Measurements from ENCODE around the gene IGF2R.
A peak's percentile ranks its signal among the peaks of the same experiment; 100 is the strongest.
"Not testable (repeated sequence)": the region's sequence is repeated elsewhere in the genome, so short reads cannot be mapped to it uniquely, and the experiment has no call there.

Gene IGF2R

DNA sequence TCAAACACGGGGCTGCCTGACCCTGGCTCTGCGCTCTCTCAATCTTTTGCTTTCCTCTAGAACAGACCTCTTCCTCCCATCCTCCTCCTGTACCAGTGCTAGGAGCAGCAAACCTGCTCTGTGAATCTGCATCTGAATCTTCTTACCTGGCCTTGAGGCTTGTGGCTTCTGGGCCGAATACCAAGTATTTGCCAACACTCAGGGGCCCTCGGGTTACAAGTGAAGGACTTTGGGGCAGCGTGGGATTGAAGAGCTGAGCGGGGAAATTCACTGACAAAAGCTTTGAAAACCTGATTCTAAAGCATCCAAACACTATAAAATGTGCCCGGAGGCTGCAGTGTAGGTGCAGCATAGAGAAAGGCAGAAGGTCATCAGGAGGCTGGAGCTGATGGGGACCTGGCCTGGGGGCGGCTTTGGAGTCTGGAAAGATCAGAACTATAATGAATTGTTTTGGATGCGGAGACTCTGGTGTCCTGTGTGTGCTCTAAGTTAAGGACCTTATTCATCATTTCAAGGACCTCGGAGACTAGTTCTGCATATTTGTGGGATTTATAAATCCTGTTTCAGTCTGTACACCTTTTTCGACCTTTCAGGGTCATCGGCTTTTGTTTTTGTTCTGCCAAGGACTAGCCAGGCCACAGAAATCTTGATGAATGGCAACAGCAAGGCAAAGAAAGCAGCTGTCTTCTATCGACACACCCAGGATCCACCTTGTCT is 16.4 kb upstream of the IGF2R start:
- no peak for DNase-seq

DNA sequence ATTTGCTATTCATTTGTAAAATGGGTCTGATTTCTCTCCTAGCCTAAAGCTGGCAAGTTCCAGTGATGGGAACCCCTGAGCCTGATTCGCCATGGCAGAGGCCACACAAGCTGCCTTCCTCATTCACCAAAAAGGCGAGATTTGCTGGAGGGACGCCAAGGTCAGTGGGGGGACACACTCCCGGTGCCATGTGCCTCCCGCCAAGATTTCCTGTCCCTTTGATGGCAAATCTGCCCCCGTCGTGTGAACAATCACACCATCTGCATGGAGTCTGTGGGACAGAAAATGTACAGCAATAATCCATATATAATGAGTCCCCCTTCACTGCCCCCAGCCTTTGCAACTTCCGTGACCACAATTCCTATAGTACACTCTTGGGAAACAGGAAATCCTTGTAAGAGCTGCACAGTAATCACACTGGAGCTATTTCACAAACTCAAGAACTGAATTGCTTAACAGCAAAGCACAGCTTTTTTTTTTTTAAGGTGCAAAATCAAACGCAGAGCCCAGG is 15.7 kb upstream of the IGF2R start:
- no peak for DNase-seq

DNA sequence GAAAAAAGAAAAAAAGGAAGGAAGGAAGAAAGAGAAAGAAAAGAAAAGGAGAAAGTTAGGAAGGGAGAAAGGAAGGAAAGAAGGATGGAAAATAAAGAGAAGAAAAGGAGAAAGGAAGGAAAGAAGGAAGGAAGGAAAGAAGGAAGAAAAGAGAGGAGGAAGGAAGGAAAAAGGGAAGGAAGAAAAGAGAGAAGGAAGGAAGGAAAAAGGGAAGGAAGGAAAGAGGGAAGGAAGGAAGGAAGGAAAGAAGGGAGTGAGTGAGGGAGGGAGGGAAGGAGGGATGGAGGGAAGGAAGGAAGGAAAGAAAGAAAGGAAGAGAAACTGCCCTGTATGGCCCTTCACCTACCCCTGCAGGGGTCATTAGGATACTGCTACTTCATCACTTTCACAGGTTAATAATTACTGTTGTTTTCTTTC is 12.9 kb upstream of the IGF2R start:
- no peak for DNase-seq

DNA sequence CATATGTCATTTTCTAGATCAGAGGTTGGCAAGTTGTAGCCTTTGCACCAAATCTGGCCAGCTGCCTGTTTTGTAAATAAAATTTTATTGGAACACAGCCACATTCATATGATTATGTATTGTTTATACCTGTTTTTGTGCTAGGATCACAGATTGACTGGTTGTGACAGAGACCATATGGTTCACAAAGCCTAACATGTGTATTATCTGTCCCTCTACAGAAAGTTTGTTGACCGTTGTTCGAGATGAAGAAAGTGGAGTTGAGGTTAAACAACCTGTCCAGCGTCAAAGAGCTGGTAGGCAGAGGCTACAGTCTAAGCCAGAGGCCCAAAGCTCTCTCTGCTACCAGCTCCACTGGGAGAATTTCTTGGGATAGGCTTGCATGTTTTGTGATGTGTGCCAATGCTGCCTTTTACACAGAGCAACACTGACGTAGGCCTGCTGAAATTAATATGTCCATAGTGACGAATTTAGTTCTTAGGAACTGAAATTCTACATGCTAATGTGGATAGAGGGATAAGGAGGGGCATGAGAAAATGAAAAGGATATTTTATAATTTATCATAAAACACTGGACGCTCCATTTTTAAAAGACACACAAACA is 11.7 kb upstream of the IGF2R start:
- DNase-seq, result no peak

DNA sequence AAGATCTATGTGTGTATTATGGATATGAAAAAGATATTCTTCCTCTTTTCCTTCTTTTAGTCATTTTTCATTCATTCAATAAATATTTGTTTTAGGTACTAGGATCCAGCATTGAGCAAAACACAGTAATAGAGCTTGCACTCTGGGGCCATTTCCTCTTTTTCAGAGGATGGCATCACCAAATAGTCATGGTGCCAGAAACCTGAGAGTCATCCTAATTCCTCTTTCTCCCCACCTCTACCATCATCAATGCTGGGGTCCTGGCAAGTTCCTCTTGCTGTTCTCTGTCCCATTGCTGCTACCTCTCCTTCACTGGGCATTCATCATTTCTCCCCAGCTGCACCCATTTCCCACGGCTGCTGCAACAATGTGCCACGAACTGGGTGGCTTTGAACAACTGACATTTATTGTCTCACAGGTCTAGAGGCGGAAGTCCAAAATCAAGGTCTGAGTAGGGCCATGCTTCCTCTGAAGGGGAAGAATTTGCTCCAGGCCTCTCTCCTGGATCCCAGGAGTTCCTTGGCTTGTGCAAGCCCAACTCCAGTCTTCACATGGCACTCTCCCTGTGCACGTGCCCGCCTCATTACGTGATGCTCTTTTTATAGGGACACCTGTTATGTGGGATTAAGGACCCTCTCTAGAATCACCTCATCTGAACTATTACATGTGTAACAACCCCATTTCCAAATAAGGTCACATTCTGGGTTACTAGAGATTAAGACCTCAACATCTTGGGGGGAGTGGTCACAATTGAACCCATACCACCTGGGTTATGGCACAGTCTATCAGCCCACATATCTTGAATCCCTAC is 9.5 kb upstream of the IGF2R start:
- DNase-seq, result no peak

DNA sequence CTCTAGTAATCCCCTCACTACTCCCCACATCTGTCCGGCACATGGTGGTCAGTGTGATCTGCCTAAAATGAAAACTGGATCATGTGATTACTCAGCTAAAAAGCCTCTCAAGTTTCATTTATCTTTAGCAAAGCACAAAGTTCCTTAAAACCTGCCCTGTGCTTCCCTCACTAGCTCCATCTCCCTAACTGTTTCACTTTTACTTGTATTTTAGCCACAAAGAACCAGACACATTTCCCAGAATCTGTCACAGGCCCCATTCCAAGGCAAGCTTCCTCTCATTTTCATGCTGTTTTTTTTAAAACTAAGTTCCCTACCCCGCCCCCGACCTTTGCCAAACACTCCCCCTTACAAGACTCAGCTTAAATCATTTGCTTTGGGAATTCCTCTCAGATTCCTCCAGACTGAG is 8.9 kb upstream of the IGF2R start:
- DNase-seq, result no peak

DNA sequence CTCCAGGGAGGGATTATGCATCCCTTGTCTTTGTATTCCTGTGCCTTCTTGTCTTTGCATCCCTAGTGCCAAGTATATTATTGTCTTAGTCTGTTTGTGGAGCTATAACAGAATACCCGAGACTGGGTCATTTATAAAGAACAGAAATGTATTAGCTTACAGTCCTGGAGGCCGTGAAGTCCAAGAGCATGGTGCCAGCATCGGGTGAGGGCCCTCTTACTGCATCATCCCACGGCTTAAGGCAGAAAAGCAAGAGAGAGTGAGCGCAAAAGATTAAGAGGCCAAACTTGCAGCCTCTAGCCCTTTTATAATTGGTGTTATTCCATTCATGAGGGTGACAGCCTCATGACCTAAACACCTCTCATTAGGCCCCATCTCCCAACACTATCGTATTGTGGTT is 8.4 kb upstream of the IGF2R start:
- no peak for DNase-seq

DNA sequence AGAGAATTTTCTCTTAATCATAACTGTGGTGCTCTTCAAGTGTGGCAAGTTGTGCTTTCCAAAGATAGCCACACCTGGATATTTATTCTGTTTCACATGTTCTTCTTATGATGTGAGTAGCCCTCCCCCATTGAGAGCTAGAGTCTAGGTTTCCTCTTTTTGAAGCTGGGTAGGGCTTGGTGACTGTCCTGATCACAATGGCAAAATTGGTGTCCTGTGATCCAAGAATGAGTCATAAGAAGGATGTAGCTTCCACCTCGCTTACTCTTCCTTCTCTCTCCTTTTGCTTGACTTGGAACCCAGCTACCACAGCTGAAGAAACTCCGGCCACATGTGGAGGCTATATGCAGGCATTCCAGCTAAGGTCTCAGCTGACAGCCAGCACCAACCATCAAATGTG is 7.4 kb upstream of the IGF2R start:
- no peak for DNase-seq

DNA sequence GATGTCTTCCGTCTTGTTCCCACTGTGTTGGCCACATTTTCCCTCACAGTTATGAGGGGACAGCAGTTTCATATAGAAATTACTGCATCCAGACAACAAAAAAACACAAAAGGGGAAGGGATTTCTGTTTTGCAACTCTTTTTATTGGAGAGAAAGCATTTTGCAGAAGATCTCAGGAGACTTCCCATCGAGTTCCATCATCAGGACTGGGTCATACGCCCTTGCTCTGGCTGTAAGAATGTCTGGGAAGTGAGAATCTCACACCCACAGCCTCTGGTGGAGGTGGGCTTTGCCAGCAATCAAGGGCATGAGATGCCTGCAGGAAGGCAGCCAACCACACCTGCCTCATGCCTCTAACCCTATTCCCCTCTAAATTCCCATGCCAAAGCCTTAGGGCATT is 5.8 kb upstream of the IGF2R start:
- no peak for DNase-seq

DNA sequence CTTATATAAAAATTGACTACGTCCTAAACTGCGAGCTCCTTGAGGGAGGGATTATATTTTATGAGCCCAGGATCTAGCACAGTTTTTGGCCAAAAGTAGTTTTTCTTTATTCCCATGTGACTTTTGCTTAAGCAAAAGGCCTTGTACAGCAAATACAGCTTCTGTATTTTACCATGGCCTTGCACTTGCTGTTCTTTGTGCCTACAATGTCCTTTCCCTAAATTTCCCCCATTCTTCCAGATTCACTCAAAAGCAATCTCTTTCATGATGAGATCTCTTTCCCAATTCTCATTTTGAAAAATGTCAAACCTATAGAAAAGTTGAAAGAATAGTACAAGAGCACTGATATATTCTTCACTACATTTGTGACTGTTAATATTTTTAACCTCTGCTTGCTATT is 4.8 kb upstream of the IGF2R start:
- DNase-seq, result no peak

DNA sequence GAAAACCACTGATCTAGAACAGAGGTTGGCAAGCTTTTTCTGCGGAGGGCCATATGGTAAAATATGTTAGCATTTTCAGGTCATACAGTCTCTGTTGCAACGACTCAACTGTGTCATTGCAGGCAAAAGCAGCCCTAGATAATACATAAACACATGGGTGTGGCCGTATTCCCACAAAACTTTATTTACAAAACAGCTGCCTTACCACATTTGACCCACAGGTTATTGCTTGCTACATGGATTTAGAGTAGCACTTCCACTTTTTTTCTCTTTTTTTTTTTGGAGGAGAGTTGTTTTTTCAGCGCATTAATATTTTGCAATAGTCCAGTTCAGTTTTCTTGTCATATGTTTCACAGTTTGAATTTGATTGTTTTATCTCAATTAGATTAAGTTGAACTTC is 2.5 kb upstream of the IGF2R start:
- no peak for DNase-seq

DNA sequence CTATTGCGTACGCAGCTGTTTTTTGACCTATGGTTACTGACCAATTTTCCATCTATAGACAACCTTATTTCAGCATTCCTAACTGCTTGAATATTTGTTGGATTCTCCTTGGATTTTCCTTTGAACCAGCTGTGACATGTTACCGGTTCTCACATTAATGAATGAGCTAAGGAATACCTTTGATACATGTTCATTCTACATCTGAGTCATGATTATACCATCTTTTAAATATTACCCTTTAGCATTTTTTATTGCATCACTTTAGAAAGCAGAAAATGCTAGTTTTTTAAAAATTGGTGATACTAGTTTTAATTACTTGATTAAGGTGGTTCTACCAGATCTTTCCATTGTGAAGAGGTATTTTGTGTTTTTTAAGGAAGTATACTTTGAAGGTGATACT is 1.9 kb upstream of the IGF2R start:
- DNase-seq, result no peak

DNA sequence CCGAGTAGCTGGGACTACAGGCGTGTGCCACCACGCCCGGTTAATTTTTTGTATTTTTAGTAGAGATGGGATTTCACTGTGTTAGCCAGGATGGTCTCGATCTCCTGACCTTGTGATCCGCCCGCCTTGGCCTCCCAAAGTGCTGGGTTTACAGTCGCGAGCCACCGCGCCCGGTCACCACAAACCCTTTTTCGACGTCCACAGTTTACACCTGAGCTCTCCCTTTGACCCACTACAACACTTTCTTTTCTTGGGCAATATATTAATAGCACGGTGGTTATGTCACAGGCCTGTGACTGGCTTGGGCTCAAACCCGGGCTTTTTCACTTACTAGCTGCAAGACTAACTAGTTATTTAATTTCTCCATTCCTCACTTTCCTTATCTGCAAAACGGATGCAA is 1.3 kb upstream of the IGF2R start:
- not testable (repeated sequence) for DNase-seq

DNA sequence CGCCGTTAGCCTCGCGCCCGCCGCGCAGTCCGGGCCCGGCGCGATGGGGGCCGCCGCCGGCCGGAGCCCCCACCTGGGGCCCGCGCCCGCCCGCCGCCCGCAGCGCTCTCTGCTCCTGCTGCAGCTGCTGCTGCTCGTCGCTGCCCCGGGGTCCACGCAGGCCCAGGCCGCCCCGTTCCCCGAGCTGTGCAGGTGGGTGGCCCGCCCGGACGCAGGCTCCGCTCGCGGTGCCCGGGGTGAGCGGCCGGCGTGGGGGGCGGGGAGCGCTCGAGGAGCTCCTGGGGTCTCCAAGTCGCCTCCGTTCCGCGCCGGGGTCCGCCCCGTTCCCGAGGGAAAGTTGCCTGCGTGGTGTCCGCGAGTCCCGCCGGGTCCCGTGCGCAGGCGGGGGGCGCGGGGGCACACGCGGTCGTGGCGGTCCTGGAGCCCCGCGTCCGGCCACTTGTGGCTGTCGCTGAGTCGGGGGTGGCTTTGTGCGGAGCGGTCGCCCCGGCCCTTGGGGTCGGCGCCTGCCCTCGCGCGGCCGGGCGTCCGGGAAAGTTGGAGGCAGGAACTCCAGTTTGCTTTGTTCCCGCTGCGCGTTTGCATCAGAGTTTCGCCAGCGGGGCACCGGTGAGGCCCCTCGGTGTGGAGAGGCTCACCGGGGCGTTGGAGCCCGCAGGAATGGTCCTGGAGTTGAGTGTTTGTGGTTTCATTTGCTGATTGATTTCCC is 476 bp downstream of the IGF2R start:
- peak in 3 of 6 experiments; percentile 29 to 64 (median 52) for DNase-seq

DNA sequence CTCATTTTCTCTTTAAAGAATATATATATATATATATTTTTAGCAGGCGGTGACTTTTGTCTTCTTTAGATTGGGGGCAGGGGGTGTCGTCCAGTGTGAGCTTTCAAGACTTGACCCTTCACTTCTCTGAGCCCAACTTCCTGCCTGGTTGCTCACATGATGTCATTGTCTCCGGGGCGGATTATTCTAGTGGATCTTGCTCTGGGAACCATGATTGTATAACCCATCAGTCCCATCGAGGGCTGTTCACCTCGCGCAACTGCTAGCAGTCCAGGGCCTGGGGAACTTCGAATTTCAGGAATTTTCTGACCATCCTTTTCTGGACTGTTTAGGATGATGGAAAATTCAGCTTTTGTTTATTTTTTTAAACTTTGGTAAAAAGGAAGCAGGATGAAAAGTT is 1.0 kb downstream of the IGF2R start:
- peak in 4 of 6 experiments; percentile 6 to 26 (median 19) for DNase-seq

DNA sequence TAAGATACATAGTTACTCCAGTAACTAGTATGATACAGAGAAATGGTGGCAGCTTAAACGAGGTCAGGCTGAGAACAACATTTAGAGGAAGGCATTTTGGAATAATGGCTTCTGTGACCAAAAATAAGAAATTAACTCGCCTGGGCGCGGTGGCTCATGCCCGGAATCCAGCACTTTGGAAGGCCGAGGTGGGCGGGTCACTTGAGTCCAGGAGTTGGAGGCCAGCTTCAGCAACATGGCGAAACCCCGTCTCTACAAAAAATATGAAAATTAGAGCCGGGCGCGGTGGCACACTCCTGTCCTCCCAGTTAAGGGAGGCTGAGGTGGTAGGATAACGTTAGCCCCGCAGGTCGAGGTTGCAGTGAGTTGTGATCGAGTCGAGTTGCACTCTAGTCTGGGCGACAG is 1.8 kb downstream of the IGF2R start:
- no peak for DNase-seq

DNA sequence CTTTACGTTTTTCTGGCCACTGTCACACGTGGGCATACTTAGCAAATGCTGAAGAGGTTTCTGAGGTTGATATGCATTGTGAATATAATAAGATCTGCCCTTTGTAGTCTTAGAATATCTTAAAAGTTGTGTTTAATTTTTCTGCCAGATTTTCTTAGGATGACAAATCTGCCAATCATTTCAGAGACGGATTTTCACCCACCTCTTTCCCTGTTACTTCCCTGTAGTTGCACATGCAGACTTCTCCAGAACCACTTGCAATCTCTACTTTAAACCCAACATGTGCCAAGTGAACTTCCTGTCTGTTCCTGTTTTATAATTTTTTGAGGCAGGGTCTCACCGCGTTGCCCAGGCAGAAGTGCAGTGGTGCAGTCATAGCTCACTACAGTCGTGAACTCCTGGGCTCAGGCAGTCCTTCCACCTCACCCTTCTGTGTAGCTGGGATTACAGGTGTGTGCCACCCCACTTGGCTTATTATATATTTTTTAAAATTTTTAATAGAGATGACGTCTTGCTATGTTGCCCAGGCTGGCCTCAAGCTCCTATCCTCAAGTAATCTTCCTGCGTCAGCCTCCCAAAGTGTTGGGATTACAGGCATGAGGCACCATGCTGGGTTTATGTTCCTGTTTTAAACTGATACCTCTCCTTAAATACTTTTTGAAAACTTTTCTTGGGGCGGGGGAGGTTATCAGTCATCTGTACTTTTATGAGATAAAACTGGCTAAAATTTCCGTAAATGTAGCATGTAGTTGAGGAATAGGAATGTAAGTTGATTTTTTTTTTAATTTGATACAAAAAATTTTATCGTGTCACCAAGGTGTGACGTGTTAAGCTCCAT is 2.7 kb downstream of the IGF2R start:
- DNase-seq, result no peak

DNA sequence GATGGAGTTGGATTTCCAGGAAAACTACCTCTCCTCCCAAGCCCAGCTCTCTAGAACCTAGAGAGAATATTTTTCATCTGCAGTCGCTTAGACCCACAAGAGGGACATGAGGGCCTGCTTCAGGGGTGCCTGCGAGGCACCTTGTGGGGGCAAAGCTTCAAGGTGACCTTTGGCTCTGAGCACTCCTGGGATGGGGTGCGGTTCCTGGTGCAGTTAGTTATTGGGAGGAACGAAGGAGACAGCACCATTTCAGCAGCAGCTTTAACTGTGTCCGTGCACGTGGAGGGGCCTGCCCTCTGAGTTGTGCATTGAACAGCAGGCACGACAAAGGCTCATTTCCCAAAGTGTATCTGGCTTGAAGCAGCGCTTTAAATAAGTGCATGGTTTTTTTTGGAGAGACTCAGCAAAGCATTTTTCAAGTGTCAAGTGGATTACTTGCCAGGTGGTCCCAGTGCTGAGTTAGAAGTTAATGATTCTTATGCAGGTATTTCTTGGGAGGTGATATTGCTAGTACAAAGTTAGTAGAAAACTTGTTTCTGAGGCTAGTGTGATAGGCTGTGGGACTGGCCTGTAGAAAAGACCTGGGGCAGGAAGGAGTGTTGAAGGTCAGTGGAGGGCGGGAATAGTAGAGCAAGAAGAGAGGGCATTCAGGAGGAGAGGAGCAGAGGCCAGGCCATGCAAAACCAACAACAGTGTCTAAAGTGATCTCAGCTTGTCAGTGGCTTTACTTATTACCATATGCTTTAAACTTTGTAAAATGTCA is 3.8 kb downstream of the IGF2R start:
- DNase-seq, result no peak

DNA sequence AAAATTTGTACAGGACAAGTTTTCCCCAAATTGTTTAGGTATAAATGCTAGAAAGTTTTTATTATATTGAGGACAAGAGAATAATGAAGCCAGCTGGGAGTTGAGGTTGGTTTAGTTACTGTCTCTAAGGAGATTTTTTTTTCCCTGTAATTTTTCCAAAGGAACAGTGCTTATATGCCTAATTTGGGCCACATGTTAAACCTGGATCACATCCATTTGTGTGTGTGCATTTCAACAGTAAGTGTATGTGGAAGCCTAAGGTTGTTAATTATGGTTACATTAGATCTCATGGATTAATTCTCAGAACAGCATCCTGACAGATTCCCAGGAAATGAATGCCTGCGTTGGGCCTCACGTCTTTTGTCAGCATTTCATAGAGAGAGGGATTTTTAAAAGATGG is 4.5 kb downstream of the IGF2R start:
- DNase-seq, result no peak

DNA sequence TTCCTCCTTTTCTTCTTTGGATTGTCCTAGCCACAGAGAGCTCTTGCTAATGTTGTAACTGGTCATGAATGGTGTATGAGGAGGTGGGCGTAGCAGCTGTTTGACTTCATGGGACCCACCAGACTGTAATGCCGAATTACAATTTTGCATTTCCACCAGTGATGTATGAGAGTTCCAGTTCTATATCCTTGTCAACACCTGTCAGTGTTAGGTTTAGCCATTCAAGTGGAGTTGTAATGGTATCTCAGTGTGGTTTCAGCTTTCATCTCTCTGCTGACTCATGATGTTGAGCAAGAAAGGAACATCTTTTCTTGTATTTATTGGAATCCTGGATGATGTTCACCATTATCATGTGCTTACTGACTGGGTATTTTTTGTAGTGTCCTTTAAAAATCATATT is 5.1 kb downstream of the IGF2R start:
- no peak for DNase-seq

DNA sequence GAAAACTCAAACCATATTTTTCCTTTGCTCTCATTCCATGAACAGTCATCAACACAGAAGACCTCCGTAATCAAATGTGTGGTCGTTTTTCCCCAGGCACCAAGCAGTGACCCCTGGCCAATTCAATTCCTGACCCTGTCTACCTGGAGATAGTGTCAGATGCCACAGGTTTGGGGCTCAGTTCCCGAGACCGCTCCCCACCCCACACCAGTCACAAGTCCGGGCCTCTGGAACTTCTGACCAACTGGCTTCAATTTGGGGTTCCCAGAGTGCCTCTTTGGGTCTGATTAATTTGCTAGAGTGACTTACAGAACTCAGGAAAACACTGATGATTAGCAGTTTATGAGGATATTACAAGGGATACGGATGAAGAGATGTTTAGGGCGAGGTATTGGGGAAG is 6.0 kb downstream of the IGF2R start:
- no peak for DNase-seq
